Panc1 (cell line): ENCODE measurements around the gene CEP170B.

Experiments used
- POLR2AphosphoS5 ChIP-seq: IDR thresholded peaks from 2 replicates; pipeline ENCODE4 v1.6.1; 2012; ENCODE audit warnings: mild to moderate bottlenecking, low read depth, low read length, moderate library complexity
- REST ChIP-seq, 2 experiments: IDR thresholded peaks; 2 replicates each; pipeline ENCODE4 v1.6.1; 2011 to 2012; ENCODE audit warnings: low read depth in 2 of 2, control low read depth in 1 of 2, low read length in 1 of 2, mild to moderate bottlenecking in 1 of 2, moderate library complexity in 1 of 2; ENCODE audit not compliant: insufficient read depth in 1 of 2
- SIN3A ChIP-seq: IDR thresholded peaks from 2 replicates; pipeline ENCODE4 v1.6.1; 2012; ENCODE audit warnings: low read depth, mild to moderate bottlenecking, low read length, moderate library complexity, borderline replicate concordance; ENCODE audit not compliant: insufficient read depth
- TCF7L2 ChIP-seq: IDR thresholded peaks from 2 replicates; pipeline ENCODE4 v1.6.1; 2011; ENCODE audit warnings: mild to moderate bottlenecking, low read depth, low read length, inconsistent platforms
- TF ChIP-seq, protein P1 (sequence below): fragments of 450-650 bp; IDR thresholded peaks from 2 replicates; pipeline ENCODE4 v1.5.1; 2017; ENCODE audit warnings: mild to moderate bottlenecking

GRCh38 chr14:104868060-104868740, 3.1 kb downstream of the CEP170B start:
- TF ChIP-seq, protein P1, sequence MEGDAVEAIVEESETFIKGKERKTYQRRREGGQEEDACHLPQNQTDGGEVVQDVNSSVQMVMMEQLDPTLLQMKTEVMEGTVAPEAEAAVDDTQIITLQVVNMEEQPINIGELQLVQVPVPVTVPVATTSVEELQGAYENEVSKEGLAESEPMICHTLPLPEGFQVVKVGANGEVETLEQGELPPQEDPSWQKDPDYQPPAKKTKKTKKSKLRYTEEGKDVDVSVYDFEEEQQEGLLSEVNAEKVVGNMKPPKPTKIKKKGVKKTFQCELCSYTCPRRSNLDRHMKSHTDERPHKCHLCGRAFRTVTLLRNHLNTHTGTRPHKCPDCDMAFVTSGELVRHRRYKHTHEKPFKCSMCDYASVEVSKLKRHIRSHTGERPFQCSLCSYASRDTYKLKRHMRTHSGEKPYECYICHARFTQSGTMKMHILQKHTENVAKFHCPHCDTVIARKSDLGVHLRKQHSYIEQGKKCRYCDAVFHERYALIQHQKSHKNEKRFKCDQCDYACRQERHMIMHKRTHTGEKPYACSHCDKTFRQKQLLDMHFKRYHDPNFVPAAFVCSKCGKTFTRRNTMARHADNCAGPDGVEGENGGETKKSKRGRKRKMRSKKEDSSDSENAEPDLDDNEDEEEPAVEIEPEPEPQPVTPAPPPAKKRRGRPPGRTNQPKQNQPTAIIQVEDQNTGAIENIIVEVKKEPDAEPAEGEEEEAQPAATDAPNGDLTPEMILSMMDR = no peak
- no peak for TF ChIP-seq REST (IDR thresholded peaks at IDR 0.05; ENCODE audit: insufficient read depth in 1 of 2, low read depth in 2 of 2, low read length in 1 of 2)
- no peak for TF ChIP-seq POLR2AphosphoS5
- no peak for TF ChIP-seq SIN3A
- no peak for TF ChIP-seq TCF7L2
